ENCODE results near the gene SLC10A3.
A peak's percentile ranks its signal among the peaks of the same experiment; 100 is the strongest.
"Not testable (repeated sequence)": the region's sequence is repeated elsewhere in the genome, so short reads cannot be mapped to it uniquely, and the experiment has no call there.

SLC10A3 gene

GRCh38 chrX:154508384-154508745, 17.9 kb upstream of the SLC10A3 start:
- no peak for DNase-seq (ENCODE audit: low spot score)

GRCh38 chrX:154507673-154508383, 17.4 kb upstream of the SLC10A3 start:
- no peak for DNase-seq (ENCODE audit: low spot score)

GRCh38 chrX:154506483-154507332, 16.3 kb upstream of the SLC10A3 start:
- no peak for DNase-seq (ENCODE audit: low spot score)

DNA sequence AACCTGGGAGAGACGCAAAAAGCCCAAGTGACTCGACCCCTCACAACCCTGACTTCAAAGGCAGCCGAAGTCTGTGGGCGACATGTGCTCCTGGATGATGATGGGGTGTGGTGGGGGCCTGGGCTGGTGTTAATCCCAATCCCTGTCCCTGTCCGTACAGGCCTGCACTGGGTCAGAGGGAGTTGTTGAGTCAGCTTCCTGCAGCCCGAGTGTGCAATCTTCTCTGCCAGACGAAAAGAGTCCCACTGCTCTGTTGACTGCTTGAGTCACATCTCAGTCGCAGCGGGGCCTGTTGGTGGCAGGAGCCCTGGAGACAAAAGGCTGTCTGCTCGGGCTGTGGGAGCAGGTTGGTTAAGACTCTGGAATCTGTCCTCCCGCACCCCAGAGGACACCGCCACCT, 15.3 kb upstream of the SLC10A3 start:
- DNase-seq (ENCODE audit: low spot score) = no peak

- DNase-seq (ENCODE audit: low spot score) = no peak
Observed at GRCh38 chrX:154502989-154503388, 12.6 kb upstream of the SLC10A3 start.

DNA sequence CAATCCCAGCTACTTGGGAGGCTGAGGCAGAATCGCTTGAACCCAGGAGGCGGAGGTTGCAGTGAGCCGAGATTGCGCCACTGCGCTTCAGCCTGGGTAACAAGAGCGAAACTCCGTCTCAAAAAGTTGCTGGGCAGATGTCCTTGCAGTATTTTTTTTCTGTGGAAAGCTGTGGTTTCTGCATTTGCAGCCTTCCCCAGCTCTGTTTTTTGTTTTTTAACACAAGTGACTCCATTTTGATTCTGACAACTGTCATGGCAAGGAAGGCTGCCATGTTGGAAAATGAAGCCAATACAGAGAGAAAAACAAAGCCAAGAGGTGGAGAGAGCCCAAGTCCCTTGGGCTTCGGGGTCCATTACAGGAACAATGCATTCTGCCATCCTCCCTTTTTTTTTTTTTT, 11.7 kb upstream of the SLC10A3 start:
- no peak for DNase-seq (ENCODE audit: low spot score)

DNA sequence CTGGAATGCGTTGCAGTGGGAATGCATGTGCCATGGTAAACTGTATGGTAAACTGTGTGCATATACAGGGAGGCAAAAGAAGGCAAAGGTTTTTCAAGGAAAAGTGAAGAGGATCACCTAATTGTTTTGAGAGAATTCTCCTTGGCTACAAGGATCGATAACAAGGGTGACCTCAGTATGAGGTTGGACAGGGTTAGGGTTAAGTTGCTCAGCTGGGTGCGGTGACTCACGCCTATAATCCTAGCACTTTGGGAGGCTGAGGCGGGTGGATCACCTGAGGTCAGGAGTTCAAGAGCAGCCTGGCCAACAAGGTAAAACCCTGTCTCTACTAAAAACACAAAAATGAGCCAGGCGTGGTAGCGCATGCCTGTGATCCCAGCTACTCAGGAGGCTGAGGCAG, 11.0 kb upstream of the SLC10A3 start:
- DNase-seq (ENCODE audit: low spot score) = not testable (repeated sequence)

- DNase-seq (ENCODE audit: low spot score) = not testable (repeated sequence)
Observed at GRCh38 chrX:154496591-154497137, 6.2 kb upstream of the SLC10A3 start.

DNA sequence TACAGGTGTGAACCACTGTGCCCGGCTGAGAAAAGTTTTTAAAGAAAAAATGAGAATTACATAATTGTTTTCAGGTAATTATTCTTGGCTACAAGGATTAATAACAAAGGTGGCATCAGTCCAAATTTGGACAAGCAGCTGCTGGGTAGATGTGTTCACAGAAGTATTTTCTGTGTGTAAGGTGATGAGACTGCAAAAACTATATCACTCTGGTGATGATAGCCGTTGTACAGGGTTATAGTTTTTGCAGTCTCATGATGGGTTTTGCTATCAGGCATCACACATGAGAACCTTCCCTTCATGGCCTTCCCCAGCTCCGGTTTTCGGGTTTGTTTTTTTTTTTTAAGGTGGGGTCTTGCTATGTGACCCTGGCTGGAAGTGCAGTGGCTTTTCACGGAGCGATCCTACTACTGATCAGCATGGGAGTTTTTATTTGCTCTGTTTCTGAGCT, 5.1 kb upstream of the SLC10A3 start:
- DNase-seq (ENCODE audit: low spot score) = peak; percentile 85

DNA sequence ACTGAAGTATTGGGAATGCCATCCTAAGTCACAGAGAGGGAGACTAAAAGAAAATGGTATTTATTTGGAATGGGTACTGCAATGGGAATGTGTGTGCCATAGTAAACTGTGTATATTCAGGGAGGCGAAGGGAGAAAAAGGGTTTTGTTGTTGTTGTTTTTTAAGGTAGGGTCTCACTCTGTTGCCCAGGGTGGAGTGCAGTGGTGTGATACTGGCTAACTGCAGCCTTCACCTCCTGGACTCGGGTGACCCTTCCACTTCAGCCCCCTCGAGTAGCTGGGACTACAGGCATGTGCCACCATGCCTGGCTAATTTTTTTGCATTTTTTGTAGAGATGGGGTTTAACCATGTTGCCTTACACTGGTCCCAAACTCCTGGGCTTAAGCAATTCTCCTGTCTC, 4.3 kb upstream of the SLC10A3 start:
- DNase-seq (ENCODE audit: low spot score) = no peak

GRCh38 chrX:154490021-154490413, 412 bp downstream of the SLC10A3 start:
- DNase-seq (ENCODE audit: low spot score) = peak; percentile 38

- DNase-seq (ENCODE audit: low spot score) = no peak
Observed at GRCh38 chrX:154489182-154489581, 1.2 kb downstream of the SLC10A3 start.

GRCh38 chrX:154488336-154489075, 1.9 kb downstream of the SLC10A3 start:
- DNase-seq (ENCODE audit: low spot score) = no peak

DNA sequence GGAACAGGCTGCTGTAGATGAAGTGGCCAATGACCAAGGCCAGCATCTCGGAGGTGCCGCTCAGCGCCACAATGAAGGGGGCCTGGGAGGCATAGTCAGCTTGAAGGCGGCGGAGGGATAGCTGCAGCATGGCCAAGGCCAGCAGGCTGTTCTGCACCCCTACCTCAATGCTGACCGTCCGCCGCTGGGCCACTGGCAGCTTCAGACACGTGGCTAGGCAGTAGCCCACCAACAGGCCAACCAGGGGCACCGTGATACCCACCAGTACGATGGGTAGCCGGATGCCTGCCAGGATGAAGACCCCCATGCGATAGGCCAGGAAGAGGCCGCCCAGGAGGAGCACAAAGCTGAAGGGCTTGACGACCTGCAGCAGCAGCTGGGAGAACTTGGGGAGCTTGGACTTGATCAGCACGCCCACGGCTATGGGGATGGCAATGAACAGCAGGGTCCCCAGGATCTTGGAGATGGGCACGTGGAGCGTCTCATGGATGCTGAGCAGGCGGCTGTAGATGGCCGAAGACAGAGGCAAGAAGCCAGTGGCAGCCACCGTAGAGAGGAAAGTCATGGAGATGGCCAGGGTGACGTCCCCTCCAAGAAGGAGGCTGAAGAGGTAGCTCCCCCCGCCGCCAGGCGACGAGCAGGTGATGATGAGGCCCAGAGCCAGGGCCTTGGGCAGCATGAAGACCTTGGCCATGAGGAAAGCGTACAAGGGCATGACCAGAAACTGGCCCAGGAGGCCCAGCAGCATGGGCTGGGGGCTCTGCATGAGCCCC, 2.7 kb downstream of the SLC10A3 start:
- no peak for DNase-seq (ENCODE audit: low spot score)

- peak; percentile 50 for DNase-seq (ENCODE audit: low spot score)
Observed at GRCh38 chrX:154486396-154487207, 3.8 kb downstream of the SLC10A3 start, which contains the start of gene UBL4A. TSS of gene UBL4A (minus strand) at chrX:154486615. CDS start at chrX:154486584, 31 bp downstream.

GRCh38 chrX:154486052-154486395, 4.4 kb downstream of the SLC10A3 start:
- DNase-seq (ENCODE audit: low spot score) = peak; percentile 41

GRCh38 chrX:154485150-154486051, 5.0 kb downstream of the SLC10A3 start:
- DNase-seq (ENCODE audit: low spot score) = no peak

DNA sequence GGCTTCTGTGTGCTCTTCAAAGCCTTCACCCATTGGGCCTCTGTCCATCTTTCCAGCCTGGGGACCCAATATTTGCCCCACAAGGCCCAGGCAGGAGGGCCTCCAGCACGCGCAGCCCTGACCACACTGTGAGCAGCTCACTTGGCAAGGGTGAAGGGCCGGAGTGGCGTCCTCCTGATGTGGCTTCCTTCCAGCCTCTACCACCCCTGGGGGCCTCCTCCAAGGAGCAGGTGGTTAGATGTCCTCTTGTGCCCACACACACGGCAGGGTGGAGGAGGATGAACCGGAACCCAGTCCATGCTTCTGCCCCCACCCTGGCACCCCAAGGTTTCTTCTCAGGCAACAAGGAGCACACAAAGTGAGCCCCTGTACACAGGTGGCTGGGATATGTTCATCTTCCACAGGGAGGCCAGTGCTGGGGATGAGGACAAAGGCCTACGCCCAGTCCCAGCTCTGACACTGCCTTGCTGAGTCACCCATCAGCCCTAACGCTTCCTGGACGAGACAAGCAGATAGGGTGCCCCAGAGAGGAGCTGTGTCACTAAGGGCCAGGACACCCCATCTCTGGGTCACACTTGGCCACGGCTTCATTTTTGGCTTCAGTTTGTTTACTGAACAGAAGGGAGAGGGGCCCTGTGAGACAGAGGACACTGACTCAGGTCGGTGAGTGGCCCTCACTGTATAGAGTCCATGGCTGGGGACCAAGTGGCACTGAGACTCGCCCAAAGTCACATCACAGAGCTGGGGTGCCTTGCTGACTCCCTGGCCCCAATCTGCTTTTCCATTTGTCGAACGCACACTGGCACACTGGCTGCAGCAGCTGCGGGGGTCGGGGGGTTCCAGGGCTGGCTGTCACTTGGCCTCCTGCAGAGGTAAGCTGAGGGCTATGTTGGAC, 5.9 kb downstream of the SLC10A3 start:
- peak; percentile 84 for DNase-seq (ENCODE audit: low spot score)

GRCh38 chrX:154483325-154483724, 7.1 kb downstream of the SLC10A3 start:
- DNase-seq (ENCODE audit: low spot score) = no peak

Measured in hematopoietic multipotent progenitor cell treated with erythropoietin and hydrocortisone succinate and interleukin-3 and kit ligand, for 15 days (in vitro differentiated cells).